Right renal cortex interstitium (tissue), 3 donors: Measurements from ENCODE around the gene SMAD7. TPM values are rescaled to one million over a fixed set of nuclear protein-coding genes. Genes with fewer than 3 reads are reported as not detected.

ENCODE experiments used
- DNase-seq, 3 donors: peaks; one replicate each; pipeline ENCODE4 v3.0.0-alpha.2; 2013; ENCODE audit warnings: low read depth in 3 of 3, low spot score in 2 of 3
- polyA plus RNA-seq, 3 donors: library from polyadenylated mRNA; unstranded; fragments of 120-200 nt; gene quantifications; one replicate each; pipeline ENCODE4 v1.2.1, GENCODE V29; 2013; ENCODE audit not compliant: insufficient read length in 3 of 3

The SMAD7 gene
- polyA plus RNA-seq, 3 donors: 64.5 to 67.8 (median 65.1) TPM

DNA sequence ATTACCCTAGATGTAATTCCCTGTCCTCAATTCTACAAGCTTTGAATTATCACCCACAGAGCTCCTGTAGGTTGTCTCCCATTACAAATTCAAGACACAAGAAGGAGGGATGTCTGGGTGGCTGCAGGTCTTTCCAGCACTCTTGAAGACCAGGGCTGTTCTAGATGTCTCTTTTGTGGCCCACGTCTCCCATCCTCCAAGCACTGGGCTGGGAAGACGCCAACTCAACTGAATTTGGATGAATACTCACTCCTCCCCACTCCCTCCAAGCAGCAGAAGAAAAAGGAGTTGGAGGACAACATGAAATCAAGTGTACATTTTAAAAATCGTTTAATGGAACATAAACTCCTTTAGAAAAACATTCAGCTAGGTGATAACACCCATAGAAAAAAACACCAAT, 31.2 kb downstream of the SMAD7 start:
- no peak for DNase-seq

DNA sequence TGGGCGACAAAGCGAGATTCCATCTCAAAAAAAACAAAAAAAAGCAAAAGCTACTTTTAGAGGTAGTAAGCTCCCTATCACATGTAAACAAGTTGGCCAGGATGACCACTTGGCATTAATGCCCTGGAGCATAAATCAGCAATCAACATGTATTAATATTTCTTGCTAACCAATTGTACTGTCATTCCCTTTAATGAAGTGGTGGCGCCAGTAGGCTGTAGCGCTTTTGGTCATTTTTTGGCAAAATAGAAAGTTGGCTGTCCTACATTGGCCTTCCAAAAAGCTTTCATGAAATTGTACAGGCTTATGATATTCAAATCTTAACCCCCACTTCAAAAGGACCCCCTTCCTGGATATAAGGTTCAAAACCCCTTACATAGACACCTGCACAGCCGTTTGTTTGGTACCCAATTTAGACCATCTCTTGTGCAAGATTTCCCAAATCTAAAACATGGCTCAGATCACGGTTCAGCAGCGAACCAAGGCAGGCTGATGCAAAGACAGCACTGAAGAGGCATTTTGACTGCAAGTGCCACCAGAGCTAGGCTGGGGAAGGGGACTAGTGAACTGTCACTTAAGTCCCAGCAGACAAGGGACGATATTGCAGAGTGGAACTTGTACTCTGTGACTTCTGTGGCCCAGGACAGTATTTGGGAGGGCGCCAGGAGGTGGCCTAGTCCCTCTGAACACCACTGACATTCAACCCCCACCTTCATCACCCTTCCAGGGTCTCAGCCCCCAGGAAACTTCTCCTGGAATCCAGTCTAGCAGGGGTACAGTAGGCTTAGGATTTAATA, 31.9 kb downstream of the SMAD7 start:
- DNase-seq: no peak

DNA sequence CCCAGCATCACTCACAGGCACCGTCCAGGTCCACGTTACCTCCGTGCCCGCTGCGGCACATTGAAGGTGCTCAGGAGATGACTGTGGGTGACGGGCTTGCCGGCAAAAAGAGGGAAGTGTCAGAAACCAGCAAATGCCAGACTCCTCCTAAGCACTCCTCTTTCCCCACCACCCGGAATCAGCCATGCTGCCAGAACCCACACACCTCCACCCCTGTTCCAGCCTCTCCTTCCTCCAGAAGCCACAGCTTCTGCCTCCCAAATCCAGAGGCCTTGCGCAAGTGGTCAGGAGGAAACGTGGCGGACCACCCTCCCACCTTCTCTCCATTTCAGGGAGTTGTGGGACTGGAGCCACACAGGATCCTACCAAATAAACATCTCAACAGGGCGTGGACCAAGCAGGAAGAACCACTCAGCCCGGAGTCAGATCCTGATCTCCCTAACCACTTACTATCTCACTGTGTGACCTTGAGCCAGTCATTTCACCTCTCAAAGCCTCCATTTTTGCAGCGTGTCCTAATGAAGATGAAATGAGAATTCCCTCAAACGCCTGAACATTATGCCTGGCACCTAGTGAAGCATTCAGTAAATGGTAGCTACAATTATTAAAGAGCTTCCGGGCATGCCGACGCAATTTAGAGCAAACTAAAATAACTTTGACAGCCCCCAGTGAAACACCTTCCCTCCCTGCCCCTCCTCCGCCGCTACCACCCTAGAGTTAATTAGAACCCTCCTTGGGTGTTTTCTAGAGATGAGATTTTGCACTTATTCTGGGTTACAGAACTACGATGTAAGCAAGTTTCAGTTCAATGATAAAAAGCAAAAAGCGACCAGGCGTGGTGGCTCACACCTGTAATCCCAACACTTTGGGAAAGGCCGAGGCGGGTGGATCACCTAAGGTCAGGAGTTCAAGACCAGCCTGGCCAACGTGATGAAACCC, 32.9 kb downstream of the SMAD7 start:
- no peak for DNase-seq

DNA sequence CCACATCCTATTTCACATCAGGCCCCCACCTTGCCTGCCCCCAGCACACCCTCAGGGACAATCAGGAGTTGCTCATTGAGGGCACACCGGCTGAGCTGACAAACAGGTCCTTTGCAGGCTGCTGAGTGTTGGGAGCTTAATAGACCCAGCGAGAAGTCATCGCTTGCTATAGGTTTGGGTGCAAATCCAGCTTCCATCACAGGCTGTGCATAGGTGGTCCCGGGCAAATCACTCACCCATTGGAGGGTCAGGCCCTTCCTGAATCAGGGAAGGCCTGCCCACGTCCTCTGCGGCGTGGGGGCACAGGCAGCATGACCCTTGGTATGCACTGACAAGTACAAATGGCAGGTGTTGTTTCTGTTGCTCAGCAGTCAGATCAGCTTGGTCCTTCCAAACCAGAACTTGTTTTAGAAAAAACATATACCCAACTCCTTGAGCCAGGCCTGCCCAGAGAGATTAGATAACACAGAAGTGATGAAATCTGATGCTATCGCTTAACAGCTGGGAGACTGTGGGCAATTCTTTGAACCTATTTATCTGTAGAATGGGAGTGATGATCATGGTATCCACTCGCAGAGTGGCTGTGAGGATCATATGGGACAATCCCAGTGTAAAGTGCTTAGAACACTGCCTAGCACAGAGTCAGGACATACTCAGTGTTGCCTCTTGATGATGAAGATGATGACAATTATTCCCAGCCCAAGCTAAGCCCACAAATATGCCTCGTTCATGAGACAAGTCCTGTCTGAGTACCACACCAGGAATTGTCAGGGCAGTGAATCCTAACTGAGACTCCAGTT, 34.9 kb downstream of the SMAD7 start:
- DNase-seq: no peak

DNA sequence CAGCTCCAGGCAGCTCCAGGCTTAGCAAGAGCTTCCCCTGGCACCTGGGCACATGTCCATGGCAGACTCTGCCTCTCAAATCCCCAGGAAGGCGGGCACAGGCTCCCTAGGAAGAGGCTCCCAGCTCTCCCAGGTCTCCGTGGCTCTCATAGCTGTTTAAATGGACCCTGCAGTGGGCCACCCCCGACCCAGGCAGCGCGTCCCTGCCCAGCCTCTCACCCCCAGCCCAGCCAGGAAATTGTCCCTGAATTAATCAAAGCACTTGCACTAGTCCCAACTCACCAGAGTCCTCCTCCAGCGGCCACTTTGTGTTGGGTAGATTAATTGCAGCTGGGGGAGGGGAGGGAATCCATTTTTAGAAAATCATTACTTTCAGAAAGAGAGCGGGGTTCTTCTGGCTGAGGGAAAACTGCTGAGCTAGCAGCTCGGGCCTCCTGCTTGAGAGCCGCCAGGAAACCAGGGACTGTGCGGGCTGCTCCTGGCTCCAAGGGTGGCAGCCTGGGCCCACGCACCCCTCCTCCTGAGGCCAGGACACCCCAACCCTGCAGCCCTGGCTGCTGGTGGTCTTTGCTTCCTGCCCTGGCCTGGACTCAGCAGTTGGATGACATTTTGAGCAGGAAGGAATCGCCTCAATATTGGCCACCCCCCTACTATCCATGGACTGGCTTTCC, 36.0 kb downstream of the SMAD7 start:
- DNase-seq: no peak

DNA sequence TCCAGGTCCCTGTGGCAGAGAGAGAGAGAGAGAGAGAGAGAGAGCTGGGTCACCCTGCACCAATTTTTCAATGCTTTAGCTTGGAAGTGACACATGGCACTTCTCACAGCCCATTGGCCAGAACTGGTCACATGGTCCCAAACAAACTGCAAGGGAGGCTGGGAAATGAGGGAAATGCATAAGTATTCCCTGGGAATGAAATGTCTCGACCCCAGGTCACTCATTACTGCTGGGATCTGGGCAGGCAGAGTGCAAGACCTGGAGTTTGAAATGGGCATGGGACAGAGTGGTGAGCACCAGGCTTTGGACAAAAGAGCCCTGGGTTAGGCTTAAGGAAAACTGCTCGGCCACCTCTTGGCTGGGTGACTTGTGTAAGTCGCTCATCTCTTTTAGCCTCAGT, 37.0 kb downstream of the SMAD7 start:
- DNase-seq: no peak

DNA sequence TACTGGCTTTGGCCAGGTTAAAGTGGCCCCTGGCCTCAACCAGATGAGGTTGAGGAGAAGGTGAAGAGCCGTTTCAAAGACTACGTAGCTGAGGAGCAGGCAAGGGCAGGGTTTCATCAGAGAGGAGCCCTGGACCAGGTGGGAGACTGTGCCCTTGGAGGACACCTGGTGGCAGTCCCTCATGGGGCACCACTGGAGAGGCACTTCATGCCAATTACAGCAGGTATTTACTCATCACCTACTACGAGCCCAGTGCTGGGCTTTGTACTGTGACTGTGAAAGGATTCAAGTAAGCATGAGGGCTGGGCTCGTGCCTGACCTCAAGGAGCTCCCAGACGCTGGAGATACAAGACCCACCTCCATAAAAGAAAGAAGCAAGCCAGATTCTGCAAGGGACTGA, 37.6 kb downstream of the SMAD7 start:
- DNase-seq: no peak

DNA sequence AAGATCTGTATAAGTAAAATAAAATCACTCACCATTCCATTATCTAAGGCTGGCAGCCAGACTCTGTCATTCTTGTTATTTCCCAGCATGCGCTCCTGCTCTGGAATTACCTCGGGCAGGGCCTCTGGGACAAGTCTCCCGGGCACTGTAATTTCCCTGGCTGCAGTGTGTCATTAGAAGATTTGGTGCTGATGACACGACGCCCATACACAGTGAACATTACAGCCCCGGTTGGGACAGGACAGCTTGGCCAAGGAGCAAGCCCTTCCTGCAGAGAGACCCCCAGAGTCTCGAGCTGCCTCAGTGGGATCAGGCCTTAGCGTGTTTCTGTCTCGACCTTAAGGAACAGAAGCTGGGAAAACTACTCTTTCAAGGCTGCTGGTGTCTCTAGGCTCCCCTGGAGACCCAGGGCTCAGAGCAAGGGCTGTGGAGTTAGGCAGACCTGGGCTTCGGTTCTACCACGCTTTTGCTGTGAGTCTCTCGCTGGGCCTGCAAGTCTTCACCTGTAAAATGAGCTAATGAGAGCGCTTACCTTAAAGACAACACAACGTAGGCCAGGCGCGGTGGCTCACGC, 39.7 kb downstream of the SMAD7 start:
- no peak for DNase-seq

DNA sequence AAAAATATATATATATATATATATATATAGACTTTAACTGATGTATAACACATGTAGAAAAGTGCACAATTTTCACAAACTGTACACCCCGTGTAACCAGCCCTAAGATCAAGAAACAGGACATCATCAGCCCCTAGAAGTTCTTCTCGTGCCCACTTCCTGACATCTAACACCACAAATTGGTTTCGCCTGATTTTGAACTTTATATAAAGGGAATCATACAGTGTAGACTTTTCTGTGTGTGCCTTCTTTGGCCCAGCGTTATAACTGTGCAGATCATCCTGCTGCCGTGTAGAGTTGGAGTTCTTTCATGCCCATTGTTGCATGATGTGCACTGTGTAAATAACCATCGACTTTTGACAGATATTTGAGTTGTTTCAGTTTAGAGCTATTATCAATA, 41.0 kb downstream of the SMAD7 start:
- DNase-seq: no peak

DNA sequence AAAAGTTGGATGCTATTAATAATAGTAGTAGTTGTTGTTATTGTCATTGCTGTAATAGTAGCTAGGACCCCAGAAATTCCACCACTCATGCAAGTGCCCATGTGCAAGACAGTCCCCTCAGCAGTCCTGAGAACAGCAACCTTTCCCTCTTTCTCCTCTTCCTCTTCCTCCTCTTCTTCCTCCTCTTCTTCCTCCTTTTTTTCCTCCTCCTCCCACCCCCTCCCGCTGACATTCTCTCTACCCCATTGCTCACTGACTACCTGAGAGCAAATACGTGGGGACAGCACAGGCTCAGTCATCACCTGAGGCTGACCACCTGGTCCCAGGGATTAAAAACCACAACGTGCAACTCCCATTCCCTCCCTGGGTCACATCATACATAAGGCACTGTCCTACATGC, 41.8 kb downstream of the SMAD7 start:
- DNase-seq: no peak

DNA sequence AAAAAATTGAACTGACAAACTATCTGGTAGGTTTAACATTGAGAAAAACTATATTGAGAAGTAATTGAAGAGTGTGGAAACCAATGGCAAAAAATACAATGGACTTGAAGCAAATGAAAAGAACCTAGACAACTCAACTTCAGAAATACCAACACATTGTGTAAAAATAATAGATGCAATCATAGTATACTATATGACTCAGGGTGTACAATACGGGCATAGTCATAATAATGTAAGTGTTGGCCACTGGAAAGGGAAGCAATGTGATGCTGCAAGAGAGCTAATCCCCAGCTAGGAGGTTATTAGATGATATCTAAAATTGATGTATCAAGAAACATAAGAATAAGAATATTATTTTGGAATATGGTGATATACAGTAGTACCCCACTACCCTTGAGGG, 45.3 kb downstream of the SMAD7 start:
- DNase-seq: no peak

DNA sequence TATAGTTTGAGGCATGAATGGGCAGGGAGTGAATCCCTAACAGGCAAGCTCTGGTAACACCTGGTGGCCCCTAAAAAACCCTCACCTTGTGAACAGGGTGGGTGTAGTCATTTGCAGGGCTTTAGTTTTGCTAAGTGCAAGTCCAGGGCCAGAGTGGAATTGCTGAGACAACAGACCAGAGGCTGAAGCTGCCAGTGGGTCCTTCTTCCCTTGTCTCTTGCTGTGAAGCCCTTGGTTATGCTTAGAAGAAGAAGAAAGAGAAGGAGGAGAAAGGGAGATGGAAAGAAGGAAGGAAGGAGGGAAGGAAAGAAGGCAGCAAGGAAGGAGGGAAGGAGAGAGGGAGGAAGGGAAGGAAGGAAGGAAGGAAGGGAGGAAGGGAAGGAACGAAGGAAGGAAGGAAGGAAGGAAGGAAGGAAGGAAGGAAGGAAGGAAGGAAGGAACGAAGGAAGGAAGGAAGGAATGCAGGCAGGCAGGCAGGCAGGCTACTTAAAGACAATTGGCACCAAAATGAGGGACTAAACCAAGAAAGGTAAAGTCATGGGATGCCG, 45.8 kb downstream of the SMAD7 start:
- no peak for DNase-seq

DNA sequence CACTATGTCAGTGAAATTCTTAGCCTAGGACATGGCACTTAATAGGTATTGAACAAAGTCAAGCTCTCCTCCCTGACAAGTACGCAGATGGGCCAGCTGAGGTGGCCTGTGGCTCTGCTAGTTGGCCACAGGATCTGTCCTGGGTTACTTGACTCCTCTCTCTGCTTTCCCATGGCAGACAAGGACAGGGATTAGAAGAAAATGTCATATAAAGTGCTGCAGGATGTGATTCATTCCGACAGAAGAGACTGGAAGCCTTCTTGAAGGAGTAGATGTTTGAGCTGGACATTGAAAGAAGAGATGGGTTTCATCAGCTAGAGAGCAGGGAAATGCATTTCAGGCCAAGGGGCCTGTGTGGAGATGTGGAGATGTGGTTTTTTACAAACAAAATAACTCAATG, 46.7 kb downstream of the SMAD7 start:
- no peak for DNase-seq

DNA sequence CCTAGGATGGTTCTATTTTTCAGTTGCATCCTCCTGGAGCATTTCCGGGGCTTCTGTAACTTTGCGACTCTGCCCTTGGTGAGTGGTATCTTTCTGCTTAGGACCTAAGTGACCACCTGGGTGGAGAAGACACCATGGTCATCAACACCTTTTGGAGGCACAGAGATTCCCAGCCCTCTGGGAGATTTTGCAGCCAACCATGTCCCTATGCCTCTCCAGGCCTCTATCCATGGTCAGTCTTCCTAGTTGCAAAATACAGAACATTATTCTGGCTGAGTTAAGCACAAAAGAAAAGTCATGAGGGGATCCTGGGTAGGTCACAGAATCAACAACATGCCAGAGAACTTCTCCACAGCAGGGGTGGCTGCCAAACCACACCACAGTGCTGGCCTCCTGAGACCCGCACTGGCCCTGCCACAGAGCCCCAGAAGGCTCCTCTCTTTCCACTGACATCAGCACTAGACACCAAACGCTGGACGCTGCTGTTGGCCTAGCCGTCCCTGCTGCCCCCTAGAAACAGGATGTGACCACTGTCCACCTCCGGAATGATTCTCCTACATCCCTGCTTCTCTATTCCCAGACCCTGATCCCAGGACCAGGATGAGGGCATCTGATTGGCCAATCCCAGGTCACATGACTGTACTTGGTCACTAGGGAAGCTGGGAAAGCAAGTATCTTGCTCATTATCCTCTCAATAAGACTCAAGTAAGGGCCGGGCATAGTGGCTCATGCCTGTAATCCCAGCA, 47.7 kb downstream of the SMAD7 start:
- no peak for DNase-seq

DNA sequence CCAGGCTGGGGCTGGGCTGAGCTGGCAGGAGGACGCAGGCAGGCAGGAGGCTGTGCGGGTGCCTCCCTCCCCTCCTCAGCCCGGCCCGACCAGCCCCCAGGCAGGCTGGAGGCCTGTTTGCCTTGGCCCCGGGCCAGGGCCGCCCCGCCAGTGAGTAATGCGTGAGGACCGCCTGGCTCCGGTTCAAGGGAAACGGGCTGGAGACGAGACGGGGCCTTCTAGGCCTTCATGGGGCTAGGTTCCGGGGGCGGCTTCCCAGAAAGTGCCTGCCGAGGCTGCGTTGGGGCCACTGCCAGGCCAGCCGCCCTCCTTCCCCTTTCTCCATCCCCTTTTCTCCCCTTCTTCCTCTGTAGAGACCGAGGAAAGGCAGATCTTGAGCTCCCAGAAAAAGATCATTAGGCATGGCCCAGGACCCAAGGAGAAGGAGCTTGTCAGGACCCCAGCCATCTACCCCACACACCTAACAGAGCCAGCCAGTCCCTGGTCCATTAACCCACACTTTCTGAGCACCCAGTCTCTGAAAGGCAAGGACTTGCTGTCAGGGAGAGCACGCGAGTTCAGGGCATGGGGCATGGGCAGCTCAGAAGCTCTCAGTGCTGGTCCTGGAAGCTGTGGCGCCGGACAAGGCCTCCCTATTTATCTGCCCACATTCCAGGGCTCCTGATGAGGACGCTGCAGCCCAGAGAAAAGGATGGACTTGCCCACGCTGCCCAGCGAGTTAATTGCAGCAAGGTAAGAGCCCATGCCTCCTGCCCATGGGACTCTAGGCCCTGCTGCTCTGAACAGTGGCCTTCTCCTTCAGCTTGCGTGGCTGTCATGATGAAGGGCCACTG, 48.5 kb downstream of the SMAD7 start:
- peak in 2 of 3 donors; percentile 73 to 83 for DNase-seq

DNA sequence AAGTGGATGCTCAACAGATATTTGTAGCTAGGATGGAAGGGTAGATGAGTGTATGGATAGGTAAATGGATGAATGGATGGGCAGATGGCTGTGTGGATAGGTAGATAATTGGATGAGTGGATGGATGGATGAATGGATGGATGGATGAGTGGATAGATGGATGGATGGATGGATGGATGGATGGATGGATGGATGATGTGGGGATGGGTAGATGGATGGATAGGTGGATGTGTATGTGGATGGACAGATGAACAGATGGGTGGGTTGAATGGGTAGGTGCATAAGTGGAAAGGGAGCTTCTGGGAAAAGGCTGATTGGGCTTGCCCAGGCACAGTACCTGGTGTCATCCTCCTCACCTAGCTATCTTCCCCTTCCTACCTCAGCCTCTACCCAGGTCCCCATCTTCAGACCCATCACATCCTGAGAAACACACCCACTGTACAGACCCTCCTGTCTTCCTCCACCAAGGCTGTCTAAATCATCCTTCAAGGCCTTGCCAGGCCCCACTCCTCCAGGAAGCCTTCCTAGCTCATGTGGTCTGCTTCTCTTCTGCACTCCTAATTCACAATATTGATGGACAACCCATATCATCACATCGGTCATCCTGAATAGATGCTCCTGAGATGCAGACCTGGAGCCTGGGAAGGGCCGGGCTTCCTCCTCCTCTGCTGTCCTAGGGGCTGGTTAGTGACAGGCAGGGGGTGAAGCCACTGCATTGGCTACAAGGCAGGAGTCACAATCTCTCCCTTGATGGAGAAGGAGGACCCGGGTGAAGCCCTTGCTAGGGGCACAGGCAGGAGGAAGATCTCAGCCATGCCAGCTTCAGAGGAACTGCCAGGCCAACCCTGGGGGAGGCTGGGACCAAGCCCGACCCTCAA, 49.4 kb downstream of the SMAD7 start:
- DNase-seq: no peak

DNA sequence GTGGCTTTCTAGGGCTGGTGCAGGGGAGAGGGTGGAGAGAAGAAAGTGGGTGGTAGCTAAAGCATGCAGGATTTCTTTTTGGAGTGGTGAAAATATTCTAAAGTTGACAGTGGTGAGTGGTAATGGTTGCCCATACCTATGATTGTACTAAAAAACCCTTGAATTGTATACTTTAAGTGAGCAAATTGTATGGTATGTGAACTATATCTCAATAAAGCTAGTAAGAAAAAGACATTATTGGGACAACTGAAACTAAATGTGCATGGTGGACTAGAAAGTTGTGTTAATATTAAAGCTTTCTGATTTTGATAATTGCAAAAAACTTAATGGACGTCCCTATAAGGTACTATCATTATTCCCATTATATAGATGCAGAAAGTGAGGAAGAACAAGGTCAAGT, 50.3 kb downstream of the SMAD7 start:
- DNase-seq: no peak
